ENCODE measurements around the gene CCNY. TPM values are rescaled to one million over a fixed set of nuclear protein-coding genes. Genes with fewer than 3 reads are reported as not detected.

The CCNY gene
- total RNA-seq, 2 donors from 2014 or later, result 40.1 to 84.6 TPM

DNA sequence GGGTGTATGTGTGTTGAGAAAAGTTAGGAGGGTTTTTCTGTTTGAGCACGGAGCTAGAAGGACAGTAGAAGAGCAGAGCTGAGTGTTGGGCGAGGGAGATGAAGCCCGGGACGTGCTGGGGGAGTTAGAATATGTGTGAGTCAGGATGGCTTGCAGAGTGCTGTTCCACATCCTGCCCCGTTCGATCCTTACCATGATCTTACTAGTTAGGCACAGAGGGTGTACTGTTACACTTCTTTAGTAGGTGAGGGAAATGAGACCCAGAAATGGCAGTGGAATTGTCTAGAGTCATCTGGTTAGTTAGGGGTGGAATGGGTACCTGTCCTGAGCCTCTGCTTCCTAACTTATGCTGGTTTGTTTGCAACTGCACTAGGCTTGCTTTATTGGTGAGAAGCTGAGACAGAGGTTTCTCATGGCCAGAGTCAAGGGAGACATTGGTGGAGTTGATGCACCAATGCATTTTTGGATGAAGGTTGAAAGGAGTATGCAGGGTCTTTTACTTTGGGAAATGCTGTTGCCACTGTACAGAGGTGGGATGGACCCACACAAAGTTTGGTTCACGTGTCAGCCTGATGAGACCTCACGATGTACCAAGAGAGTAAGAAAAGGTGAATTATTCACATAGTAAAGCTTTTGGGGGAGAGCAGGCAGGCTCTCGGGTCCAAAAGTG, 42.4 kb downstream of the CCNY start:
- peak overlapping the region; percentile 52 to 63 for H3K27ac ChIP-seq
- H3K9me3 ChIP-seq, result no peaks in the 10 kb centered on the region
- peaks cover 17 to 26% of the 10 kb centered on the region in 2 donors for H3K4me1 ChIP-seq (ENCODE audit: control insufficient read depth in 1 of 2, low read depth in 2 of 2)
- no peaks in the 10 kb centered on the region for H3K27me3 ChIP-seq (replicated peaks; ENCODE audit: insufficient read depth)
- H3K4me3 ChIP-seq, result no peak overlapping the region
- DNase-seq (ENCODE audit: low spot score) (no peak), ATAC-seq (ENCODE audit: insufficient number of reproducible peaks, low FRiP score, low read depth) (no peak)
- H3K36me3 ChIP-seq, result no peaks in the 10 kb centered on the region
- TF ChIP-seq, protein P1, sequence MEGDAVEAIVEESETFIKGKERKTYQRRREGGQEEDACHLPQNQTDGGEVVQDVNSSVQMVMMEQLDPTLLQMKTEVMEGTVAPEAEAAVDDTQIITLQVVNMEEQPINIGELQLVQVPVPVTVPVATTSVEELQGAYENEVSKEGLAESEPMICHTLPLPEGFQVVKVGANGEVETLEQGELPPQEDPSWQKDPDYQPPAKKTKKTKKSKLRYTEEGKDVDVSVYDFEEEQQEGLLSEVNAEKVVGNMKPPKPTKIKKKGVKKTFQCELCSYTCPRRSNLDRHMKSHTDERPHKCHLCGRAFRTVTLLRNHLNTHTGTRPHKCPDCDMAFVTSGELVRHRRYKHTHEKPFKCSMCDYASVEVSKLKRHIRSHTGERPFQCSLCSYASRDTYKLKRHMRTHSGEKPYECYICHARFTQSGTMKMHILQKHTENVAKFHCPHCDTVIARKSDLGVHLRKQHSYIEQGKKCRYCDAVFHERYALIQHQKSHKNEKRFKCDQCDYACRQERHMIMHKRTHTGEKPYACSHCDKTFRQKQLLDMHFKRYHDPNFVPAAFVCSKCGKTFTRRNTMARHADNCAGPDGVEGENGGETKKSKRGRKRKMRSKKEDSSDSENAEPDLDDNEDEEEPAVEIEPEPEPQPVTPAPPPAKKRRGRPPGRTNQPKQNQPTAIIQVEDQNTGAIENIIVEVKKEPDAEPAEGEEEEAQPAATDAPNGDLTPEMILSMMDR (IDR thresholded peaks at IDR 0.05), result no peak

DNA sequence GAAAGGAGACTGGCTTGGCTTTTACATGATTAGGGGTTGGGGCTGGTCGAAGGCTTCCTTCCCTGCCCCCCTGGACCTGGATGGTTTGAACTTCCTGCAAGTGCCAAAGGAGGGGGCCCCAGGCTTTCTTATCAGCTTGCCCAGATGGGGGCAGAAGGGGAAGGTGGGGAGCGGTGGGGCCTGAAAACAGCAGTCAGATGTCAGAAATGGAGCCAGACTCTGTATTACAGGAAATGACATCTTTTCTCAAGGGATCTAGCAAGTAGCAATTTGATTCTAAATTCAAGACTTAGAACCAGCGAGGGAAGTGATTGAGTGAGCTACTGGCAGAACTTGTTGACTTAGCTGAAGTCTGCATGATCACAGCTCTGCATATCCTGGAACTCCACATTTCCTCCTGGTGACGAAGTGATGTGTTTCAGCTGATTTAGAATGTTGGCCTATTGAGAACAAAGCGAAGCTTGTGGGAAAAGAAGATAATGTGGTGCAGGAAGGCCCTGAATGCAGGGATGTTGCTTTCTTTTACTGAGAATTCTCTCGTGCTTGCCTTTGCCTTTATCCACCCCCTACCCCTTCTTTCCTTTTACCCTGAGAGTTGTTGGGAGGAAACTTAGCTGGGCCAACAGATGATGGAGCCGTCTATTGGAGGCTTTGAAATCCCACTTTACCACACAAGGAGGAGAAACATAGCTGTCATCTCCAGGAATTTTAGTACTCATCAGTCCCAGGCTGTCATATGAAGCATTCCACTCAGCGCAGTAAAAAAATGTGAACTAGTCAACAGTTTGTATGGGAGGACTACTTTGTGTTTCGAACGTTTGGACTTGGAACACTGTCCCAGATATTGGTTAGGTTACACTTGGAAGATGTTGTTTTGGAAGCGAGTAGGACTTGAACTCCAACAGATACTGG, 43.2 kb downstream of the CCNY start:
- Histone ChIP-seq H3K9me3 (no peaks in the 10 kb centered on the region), H3K4me1 (ENCODE audit: control insufficient read depth in 1 of 2, low read depth in 2 of 2) (peaks cover 17 to 26% of the 10 kb centered on the region in 2 donors), H3K36me3 (no peaks in the 10 kb centered on the region), H3K27ac (peak overlapping the region; percentile 60 to 63), H3K27me3 (replicated peaks; ENCODE audit: insufficient read depth) (no peaks in the 10 kb centered on the region), H3K4me3 (no peak overlapping the region)
- ATAC-seq (ENCODE audit: insufficient number of reproducible peaks, low FRiP score, low read depth), result peak; percentile 89
- TF ChIP-seq, protein P1 (IDR thresholded peaks at IDR 0.05), result peak; percentile 13
- DNase-seq (ENCODE audit: low spot score), result no peak

DNA sequence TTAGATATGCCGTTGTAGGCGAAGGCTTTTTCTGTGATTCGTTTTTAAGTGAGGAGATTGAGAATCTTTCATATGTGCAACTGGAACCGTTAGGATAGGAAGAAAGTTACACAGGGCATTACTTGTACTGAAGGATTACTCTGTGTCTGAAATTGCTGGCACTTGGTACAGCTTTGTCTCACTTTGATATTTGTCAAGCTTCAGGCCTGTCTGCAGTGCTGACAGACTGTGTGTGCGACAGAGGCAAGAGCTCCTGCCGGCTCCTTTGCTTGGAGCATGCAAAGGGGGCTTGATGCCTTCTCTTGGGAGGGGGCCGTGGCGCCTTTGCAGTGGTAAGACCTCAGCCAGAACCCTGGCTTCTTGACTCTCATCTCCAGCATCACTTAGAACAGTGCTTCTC, 45.8 kb downstream of the CCNY start:
- Histone ChIP-seq H3K4me1 (ENCODE audit: control insufficient read depth in 1 of 2, low read depth in 2 of 2) (peaks cover 23 to 33% of the 10 kb centered on the region in 2 donors), H3K9me3 (no peaks in the 10 kb centered on the region), H3K27me3 (replicated peaks; ENCODE audit: insufficient read depth) (no peaks in the 10 kb centered on the region), H3K36me3 (no peaks in the 10 kb centered on the region), H3K27ac (no peak overlapping the region), H3K4me3 (no peak overlapping the region)
- no peak for ATAC-seq (ENCODE audit: insufficient number of reproducible peaks, low FRiP score, low read depth)
- TF ChIP-seq, protein P1 (IDR thresholded peaks at IDR 0.05), result no peak
- no peak for DNase-seq (ENCODE audit: low spot score)

DNA sequence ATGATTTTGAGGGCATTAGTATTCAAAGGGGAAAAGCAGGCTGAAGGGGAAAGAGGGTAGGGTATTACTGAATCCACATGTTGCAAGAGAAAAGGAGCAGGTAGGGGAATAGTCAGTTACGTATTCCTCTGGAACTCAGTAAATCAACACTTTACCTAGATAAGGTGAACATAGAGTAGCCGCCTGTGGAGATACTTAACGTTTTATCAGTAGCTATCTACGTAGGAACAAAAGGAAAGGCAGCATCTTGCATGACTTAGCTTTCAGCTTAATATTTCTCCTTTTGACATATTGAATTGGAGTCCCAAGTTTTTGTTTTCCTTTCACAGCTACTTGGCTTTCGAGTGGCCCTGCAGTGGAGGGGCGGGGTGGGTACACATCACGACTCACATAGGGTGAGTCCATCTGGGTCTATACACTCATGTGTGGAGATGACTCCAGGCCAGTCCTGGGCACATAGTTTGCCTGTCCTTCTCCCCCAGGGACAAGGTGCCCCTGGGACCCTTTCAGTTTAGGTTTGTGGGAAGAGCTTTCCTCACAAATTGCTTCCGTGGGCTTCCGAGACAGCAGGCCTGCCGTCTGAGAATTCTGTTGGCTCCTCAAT, 48.1 kb downstream of the CCNY start:
- ATAC-seq (ENCODE audit: insufficient number of reproducible peaks, low FRiP score, low read depth), result no peak

More for the DNA sequence above, 48.1 kb downstream of the CCNY start:
- H3K4me3 ChIP-seq, result no peak overlapping the region
- H3K27me3 ChIP-seq (replicated peaks; ENCODE audit: insufficient read depth), result no peaks in the 10 kb centered on the region
- DNase-seq (ENCODE audit: low spot score), result no peak
- TF ChIP-seq, protein P1 (IDR thresholded peaks at IDR 0.05), result no peak
- peaks cover 28 to 43% of the 10 kb centered on the region in 2 donors for H3K4me1 ChIP-seq (ENCODE audit: control insufficient read depth in 1 of 2, low read depth in 2 of 2)
- H3K36me3 ChIP-seq, result no peaks in the 10 kb centered on the region
- no peaks in the 10 kb centered on the region for H3K9me3 ChIP-seq
- H3K27ac ChIP-seq, result no peak overlapping the region
